Activated naive CD8-positive, alpha-beta T cell treated with anti-CD3 and anti-CD28 coated beads for 36 hours (primary cell): ENCODE data around the gene PPP1R9B. TPM values are rescaled to one million over a fixed set of nuclear protein-coding genes. Genes with fewer than 3 reads are reported as not detected.

ENCODE experiments used
- DNase-seq: peaks from one replicate; pipeline ENCODE4 v3.0.0; 2021
- H3K27ac Mint-ChIP-seq: one replicate; pipeline ENCODE4 v1.8.0; 2022; ENCODE audit warnings: mild to moderate bottlenecking, moderate library complexity, mixed read lengths
- H3K27me3 Mint-ChIP-seq: one replicate; pipeline ENCODE4 v1.8.0; 2022; ENCODE audit warnings: mild to moderate bottlenecking, mixed read lengths
- H3K36me3 Mint-ChIP-seq: one replicate; pipeline ENCODE4 v1.8.0; 2021; ENCODE audit warnings: mild to moderate bottlenecking, mixed read lengths
- H3K4me1 Mint-ChIP-seq: one replicate; pipeline ENCODE4 v1.8.0; 2021; ENCODE audit warnings: mixed read lengths
- H3K4me3 Mint-ChIP-seq: one replicate; pipeline ENCODE4 v1.8.0; 2022; ENCODE audit warnings: mild to moderate bottlenecking, moderate library complexity, mixed read lengths
- H3K9me3 Mint-ChIP-seq: one replicate; pipeline ENCODE4 v1.8.0; 2022; ENCODE audit warnings: mixed read lengths
- total RNA-seq, 2 experiments: library from RNA; stranded (reverse); gene quantifications; one replicate each; pipeline ENCODE4 v1.2.3, GENCODE V29; 2021

PPP1R9B gene
- total RNA-seq, 2 experiments from 2014 or later: 50.9 to 52.0 TPM

DNA sequence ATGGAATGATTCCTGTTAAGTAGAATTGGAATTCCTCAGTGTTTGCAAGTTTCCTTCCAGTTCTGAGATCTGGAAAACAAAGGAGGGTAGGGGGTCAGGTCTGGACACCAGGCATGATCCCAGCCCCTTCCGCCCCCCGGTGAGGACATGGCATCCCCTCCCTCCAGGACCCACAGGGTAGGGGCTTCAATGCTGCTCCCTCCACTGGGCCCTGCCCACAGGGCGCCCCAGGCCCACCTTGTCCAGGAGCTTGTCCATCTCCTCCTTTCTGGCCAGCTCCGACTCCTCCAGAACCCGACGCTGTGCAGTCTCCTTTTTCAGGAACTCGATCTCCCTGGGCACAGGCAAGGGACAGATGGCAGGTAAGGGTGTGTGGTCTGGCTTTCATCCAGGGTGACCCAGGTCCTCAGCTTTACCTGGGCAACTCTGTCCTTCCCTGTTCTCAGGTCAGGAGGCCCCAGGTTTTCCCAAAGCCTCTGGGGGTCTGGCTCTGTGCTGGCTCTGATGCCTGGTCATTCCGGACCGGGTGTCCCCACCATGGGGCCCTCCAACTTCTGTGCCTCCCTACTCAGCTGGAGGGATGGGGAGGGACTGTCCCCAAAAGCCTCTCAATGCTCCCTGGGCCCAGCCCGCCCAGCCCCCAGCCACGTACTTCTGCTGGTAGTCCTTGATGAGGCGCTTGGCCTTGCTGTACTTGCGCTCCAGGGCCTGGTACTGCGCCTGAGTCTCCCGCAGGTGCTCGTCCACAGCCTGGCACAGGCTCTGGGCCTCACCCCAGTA, 15.0 kb downstream of the PPP1R9B start:
- Mint-ChIP-seq H3K27ac (no peak overlapping the region), H3K4me3 (no peak overlapping the region), H3K36me3 (peaks cover 33% of the 10 kb centered on the region), H3K9me3 (no peaks in the 10 kb centered on the region), H3K27me3 (peaks cover 11% of the 10 kb centered on the region), H3K4me1 (peaks cover 25% of the 10 kb centered on the region)
- DNase-seq: no peak

DNA sequence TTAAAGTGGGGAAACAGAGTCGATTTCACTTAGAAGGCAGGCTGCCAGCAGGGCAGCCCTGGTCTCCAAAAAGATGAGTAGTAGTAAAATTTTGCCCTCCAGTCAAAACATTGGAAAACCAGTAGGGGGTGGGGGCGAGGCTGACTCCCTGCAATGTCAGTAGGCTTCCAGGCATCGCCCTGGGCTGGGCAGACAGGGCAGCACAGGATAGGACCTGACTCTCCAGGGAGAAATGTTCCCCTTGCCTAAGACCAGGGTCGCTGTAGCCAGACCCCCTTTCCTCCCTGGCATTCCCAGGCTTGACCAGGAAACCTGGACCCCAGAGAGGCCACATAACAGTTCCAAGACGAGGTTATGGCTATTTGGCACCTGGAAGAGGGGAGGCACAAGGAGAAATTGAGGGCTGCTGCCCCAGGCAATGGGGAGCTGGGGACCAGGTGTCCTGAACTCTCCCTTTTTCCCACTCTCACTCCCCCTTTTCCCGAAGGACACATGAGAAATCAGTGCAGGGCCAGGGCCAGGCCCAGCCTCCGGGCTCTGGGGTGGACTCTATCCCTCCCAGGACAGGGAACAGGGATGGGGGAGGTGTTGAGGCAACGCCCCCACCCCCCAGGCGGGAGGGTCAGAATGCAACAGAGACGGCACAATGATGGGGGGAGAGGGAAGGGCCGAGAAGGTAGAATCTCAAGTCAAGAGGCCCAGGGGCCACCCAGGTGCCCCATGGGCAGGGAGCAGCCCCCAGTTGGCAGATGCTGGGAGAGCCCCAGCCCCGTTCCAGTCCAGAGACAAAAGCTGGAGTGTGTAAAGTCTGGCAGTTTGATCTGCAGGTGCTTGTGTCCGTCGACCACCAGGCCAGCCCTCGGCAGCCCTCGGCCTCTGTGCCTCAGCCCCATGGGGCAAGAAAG, 16.0 kb downstream of the PPP1R9B start:
- no peaks in the 10 kb centered on the region for H3K9me3 Mint-ChIP-seq
- no peak for DNase-seq
- no peak overlapping the region for H3K27ac Mint-ChIP-seq
- no peak overlapping the region for H3K4me3 Mint-ChIP-seq
- peaks cover 23% of the 10 kb centered on the region for H3K36me3 Mint-ChIP-seq
- H3K4me1 Mint-ChIP-seq: peaks cover 18% of the 10 kb centered on the region
- peaks cover 11% of the 10 kb centered on the region for H3K27me3 Mint-ChIP-seq

GRCh38 chr17:50133769-50134099, 16.7 kb downstream of the PPP1R9B start:
- Mint-ChIP-seq H3K27ac (no peak overlapping the region), H3K9me3 (no peaks in the 10 kb centered on the region), H3K4me1 (peaks cover 21% of the 10 kb centered on the region), H3K4me3 (no peak overlapping the region), H3K27me3 (peaks cover 16% of the 10 kb centered on the region), H3K36me3 (peaks cover 21% of the 10 kb centered on the region)
- no peak for DNase-seq

DNA sequence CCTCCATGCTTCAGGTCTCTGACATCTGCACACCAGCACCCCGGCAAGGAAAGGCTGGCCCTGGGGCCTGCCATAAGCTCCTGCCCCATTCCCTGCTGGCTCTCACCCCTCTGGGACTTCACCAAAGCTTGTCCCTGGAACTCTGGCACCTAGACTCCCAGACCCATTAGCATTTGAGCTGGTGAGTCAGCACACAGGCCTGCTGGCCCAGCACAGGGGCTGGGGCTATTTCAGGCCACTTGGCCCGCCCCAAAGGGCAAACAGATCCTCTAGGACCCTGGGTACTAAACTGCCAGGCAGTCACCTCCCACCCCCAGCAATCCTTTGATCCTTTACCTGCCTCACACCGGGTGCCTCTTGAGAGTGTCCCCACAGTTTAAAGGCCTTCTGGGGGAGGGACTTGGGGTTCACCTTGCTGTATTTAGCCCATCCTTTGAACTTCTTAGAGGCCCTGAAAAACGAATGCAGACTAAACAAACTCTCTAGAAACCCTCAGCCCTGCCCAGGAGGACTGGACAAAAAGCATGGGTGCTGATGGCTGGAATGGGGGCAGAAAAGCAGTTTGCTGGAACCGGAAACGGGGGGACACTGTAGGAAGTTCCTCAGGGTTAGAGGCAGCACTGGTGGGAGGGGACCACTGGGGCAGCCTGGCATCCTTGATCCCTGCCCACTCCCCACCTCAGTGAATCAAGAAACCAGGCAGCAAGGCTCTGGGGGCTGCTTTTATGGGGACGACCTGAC, 17.3 kb downstream of the PPP1R9B start:
- no peak overlapping the region for H3K27ac Mint-ChIP-seq
- peaks cover 23% of the 10 kb centered on the region for H3K4me1 Mint-ChIP-seq
- H3K36me3 Mint-ChIP-seq: peaks cover 16% of the 10 kb centered on the region
- no peak for DNase-seq
- H3K9me3 Mint-ChIP-seq: no peaks in the 10 kb centered on the region
- no peak overlapping the region for H3K4me3 Mint-ChIP-seq
- H3K27me3 Mint-ChIP-seq: peaks cover 21% of the 10 kb centered on the region

- peak overlapping the region; percentile 4 for H3K27ac Mint-ChIP-seq
- H3K4me1 Mint-ChIP-seq: peaks cover 26% of the 10 kb centered on the region
- H3K4me3 Mint-ChIP-seq: no peak overlapping the region
- peaks cover 29% of the 10 kb centered on the region for H3K27me3 Mint-ChIP-seq
- no peaks in the 10 kb centered on the region for H3K9me3 Mint-ChIP-seq
- no peak for DNase-seq
- H3K36me3 Mint-ChIP-seq: peaks cover 7% of the 10 kb centered on the region
These were observed 18.2 kb downstream of the PPP1R9B start for GRCh38 chr17:50132104-50132794.

DNA sequence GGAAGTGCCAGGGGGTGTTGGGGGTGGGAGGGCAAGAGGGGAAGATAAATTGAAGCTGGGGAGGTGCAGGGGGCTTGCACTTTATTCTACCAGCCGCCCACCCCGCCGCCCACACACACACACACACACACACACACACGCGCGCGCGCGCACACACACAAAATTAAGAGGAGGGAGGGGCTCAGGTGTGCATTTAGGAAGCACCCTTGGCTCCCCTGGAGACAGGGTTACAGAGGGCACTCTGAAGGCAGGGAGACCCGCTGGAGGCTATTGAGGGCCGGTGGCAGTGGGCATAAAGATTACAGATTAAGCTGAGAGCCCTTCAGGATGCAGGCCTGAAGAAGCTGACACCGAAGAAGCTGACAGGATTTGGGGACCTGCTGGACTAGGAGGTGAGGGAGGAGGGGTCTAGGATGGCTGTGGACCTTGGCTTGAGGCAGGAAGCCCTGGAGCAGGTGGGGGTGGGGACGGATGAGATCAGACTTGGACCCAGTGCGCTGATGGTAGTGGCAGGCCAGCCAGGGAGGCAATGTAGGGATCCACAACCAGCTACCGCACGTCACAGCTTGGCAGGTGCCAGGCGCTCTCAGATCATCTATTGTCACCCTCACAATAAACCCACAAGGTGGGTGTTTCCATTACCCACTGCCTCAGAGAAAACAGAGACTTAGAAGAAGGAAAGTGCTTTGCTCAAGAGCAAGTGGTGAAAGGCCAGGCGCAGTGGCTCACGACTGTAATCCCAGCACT, 19.7 kb downstream of the PPP1R9B start:
- H3K4me3 Mint-ChIP-seq: peak overlapping the region; percentile 71
- H3K9me3 Mint-ChIP-seq: no peaks in the 10 kb centered on the region
- H3K27me3 Mint-ChIP-seq: peaks cover 29% of the 10 kb centered on the region
- peak overlapping the region; percentile 9 for H3K27ac Mint-ChIP-seq
- DNase-seq: peak; percentile 38
- peaks cover 22% of the 10 kb centered on the region for H3K4me1 Mint-ChIP-seq
- peaks cover 6% of the 10 kb centered on the region for H3K36me3 Mint-ChIP-seq

DNA sequence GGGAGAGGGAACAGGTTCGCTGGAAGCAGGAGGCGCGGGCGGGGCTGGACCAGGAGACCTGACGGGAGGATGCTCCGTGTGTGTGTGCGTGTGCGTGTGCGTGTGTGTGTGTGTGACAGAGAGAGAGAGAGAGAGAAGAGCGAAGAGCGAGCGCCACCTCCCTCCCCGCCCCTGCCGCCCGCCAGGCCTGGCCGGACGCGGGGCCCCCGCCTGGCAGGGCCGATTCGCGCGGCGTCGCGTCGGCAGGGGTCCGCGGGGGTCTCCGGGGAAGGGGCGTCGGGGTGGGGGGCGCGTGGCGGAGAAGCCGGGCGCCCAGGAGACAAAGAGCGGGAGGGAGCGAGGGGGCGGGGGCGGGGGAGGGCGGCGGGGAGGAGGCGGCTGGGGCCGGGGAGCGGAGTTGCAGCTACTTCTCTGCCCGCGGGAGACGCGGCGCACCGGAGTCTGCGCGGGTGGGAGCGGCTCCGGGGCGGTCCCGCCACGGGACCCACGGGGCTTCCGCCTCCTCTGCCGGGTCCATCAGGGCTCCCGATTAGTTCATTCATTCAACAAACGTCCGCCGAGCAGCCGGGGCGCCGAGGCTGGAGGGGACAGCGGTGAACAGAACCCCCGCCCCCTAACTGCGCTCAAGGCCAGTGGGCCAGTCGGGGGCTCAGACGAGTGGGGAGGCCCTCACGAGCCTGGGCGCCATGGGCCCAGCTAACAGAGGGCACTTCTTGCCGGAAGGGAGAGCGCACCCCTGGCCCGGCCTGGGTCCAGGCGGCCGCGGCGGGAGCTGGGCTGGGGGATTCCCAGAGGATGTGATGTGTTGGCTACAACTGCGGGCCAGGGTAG, 20.5 kb downstream of the PPP1R9B start, which contains the start of gene SAMD14:
SAMD14 (minus strand) TSS at position 433 of the 831 bp plus-strand sequence. CDS start 5,201 bp downstream, outside the sequence.
- Mint-ChIP-seq H3K9me3 (no peaks in the 10 kb centered on the region), H3K36me3 (peaks cover 4% of the 10 kb centered on the region), H3K4me1 (peaks cover 22% of the 10 kb centered on the region), H3K27me3 (peaks cover 29% of the 10 kb centered on the region), H3K27ac (peak within 1 kb of the TSS; percentile 9), H3K4me3 (peak within 1 kb of the TSS; percentile 71)
- DNase-seq: peak; percentile 41

DNA sequence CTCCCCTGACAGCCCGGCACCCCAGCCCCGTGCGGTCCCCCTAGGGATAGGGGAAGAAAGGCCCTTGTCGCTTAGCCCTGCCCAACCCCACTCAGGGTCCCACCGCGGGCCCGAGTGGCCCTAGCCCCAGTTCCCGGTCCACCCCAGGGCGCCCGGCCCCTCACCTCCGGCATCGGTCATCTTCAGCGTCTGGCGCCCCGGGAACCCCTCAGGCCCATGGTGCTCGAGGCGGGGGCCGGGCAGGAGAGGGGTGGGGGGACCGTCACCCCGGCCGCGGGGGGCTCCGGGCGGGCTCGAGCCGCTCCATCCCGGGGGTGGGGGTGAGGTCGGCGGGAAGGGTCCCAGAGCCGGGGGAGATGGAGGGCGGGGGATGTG, 21.1 kb downstream of the PPP1R9B start:
- Mint-ChIP-seq H3K4me1 (peaks cover 22% of the 10 kb centered on the region), H3K36me3 (peaks cover 4% of the 10 kb centered on the region), H3K9me3 (no peaks in the 10 kb centered on the region), H3K4me3 (peak overlapping the region; percentile 64), H3K27me3 (peaks cover 29% of the 10 kb centered on the region), H3K27ac (no peak overlapping the region)
- DNase-seq: no peak

GRCh38 chr17:50128441-50129352, 21.8 kb downstream of the PPP1R9B start:
- no peak for DNase-seq
- Mint-ChIP-seq H3K4me1 (peaks cover 22% of the 10 kb centered on the region), H3K9me3 (no peaks in the 10 kb centered on the region), H3K4me3 (peak overlapping the region; percentile 66), H3K27ac (peak overlapping the region; percentile 53), H3K27me3 (peaks cover 29% of the 10 kb centered on the region), H3K36me3 (peaks cover 4% of the 10 kb centered on the region)

DNA sequence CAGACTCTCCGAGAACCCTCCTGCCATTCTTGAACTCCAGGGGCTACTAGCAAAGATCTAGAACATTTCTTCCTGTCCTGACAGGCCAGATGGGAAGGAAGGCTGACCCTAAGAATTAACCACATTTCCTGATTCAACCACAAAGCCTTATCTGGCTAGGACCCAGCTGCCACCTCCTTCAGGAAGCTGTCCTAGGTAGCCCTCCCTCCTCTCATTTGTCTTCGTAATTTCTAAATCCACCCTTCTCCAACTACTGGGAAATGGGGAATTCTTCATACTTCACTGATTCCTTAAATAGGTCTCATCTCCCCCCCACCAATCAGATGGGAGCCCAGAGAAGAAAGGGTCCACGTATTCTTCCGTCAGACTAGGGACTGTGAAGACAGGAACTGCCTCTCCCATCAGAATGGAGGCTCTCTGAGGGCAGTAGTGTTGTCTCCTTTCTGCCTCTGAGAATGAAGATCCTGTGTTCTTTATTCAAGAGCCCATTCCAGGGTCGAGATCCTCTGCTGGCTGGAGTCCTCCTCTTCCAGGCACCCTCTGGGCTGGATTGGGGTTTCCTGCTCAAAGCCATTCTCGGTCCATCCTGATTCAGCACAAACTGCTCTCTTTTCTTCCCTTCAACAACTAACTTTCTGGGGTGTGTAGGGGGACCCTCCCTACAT, 22.6 kb downstream of the PPP1R9B start:
- Mint-ChIP-seq H3K9me3 (no peaks in the 10 kb centered on the region), H3K27ac (no peak overlapping the region), H3K4me3 (no peak overlapping the region), H3K36me3 (peaks cover 4% of the 10 kb centered on the region), H3K27me3 (peaks cover 29% of the 10 kb centered on the region), H3K4me1 (peaks cover 22% of the 10 kb centered on the region)
- no peak for DNase-seq

- H3K4me3 Mint-ChIP-seq: no peak overlapping the region
- no peaks in the 10 kb centered on the region for H3K36me3 Mint-ChIP-seq
- H3K27me3 Mint-ChIP-seq: peaks cover 28% of the 10 kb centered on the region
- H3K27ac Mint-ChIP-seq: no peak overlapping the region
- H3K9me3 Mint-ChIP-seq: no peaks in the 10 kb centered on the region
- H3K4me1 Mint-ChIP-seq: peaks cover 9% of the 10 kb centered on the region
- no peak for DNase-seq
These were observed 25.0 kb downstream of the PPP1R9B start for GRCh38 chr17:50125420-50125997.
